GM18873 (cell line): ENCODE measurements around the gene ASF1B.

Experiments used
- ATAC-seq: cut with Tn5 transposase; IDR thresholded peaks from one replicate; pipeline ENCODE4 v1.9.1; 2021; ENCODE audit warnings: mild to moderate bottlenecking, moderate library complexity, moderate number of reproducible peaks; ENCODE audit not compliant: unreplicated experiment, low FRiP score

Gene ASF1B

GRCh38 chr19:14139944-14140343 is 3.6 kb upstream of the ASF1B start:
- ATAC-seq = no peak

DNA sequence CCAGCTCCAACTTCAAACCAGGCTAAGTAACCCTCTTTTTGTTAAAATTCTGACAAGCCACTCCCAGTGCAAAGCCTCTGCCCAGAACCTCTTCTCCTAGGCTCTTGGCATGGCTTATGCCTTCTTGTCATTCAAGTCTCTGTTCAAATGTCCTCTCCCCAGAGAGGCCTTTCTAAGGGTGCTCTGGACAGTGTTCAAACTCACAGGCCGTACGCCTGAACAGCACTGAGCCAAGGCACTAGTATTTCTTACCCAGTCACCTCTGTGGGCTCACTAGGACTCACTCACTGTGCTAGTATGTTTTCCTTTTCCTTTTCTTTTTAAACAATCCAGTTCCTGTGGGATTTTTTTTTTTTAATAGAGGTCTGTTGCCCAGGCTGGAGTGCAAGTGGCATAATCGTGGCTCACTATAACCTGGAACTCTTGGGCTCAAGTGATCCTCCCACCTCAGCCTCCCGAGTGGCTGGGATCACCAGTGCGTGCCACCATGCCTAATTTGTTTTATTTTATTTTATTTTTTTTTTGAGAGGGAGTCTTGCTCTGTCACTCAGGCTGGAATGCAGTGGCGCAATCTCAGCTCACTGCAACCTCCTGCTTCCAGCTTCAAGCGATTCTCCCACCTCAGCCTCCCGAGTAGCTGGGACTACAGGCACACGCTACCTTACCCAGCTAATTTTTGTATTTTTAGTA is 2.3 kb upstream of the ASF1B start:
- ATAC-seq = no peak

DNA sequence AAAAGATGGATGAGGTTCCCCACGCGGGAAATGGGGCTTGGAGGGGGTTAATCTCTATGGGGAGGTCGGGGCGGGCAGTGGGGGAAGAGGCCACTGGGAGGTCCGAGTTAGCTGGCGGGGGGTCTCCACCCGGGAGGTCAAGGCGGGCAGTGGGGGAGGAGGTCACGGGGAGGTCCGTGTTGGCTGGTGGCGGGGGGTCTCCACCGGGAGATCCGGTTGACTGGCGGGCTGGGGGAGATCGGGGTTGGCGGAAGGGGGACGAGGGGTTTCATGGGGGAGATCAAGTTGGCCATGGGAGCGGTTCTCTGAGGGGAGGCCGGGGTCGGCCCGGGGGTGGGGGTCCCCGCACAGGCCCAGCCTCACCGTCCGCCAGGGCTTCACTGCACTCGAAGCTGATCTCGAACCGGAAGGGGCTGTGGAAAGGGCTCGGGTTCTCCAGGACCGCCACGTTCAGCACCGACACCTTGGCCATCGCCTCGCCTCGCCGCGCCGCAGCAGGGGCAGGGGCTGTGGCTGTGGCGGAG is 342 bp downstream of the ASF1B start:
- ATAC-seq = no peak

GRCh38 chr19:14135355-14135754 is 1.0 kb downstream of the ASF1B start:
- no peak for ATAC-seq

GRCh38 chr19:14127929-14128509 is 8.4 kb downstream of the ASF1B start:
- no peak for ATAC-seq

GRCh38 chr19:14127176-14127575 is 9.2 kb downstream of the ASF1B start:
- no peak for ATAC-seq

DNA sequence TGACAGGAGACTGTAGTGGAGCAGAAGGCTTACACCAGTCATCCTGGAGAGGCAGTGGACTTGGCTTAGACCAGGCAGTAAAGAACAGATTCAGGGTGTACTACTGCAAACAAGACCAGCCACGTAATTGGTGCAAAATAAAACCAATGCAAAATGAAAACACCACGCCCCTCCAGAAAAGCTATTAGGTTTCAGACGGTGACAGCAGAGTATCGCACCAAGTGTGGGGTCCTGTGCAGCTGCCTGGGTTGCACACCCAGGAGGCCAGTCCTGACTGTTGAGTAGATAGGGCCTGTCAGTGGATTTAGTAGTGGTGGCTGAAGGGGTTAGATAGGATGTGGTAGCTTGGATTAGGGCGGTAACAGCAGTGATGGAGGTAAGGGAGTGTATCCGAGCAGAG is 13.5 kb downstream of the ASF1B start:
- ATAC-seq = no peak

GRCh38 chr19:14120497-14120780 is 15.9 kb downstream of the ASF1B start:
- ATAC-seq = no peak

DNA sequence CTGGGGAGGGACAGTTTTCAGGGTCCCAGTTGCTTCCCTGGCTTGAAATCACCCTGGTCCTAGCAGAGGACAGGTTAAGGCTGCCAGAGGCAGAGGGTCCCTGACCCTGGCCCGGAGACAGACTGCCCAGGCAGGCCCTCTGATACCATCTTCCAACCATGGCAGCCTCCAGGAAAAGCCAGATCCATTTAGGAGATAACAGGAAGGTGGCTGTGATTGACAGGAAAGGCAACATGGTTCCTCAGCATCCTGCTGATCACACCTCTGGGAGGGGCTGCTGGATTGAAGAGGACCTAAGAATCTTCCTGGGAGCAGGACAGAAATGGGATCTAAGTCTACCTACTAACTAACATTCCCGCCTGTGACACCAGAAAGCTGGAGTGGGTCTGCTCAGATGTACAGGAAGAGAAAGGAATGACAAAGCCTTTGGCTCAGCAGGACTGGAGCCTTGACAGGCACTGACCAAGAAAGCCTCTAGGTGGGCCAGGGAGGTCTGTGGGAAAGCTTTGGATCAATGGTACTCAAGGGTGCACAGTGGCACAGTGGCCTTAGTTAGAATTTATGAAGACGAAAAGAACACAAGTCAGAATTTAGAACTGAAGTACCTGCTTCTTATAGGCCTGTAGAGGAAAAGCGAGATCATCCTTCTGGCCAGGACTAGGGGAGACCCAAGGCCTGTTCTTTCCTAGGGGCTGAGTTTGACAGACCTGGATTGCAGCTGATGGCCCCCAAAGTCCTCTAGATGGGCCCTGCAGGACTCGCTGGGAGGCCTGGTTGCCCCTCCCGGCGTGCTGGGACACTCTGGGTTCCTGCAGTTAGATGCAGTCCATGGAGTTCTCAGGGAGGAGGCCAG is 16.5 kb downstream of the ASF1B start:
- ATAC-seq = no peak

GRCh38 chr19:14119146-14119545 is 17.2 kb downstream of the ASF1B start:
- ATAC-seq = no peak

- no peak for ATAC-seq
Measured at GRCh38 chr19:14118165-14119051, 18.0 kb downstream of the ASF1B start.

- ATAC-seq = peak; percentile 92
Measured at GRCh38 chr19:14117668-14118164, 18.7 kb downstream of the ASF1B start, which contains the start of gene PRKACA. PRKACA (minus strand) TSS chr19:14117762; CDS start chr19:14117547, 215 bp downstream.

GRCh38 chr19:14116918-14117578 is 19.3 kb downstream of the ASF1B start:
- ATAC-seq = no peak

GRCh38 chr19:14116525-14116917 is 19.9 kb downstream of the ASF1B start:
- ATAC-seq = no peak

DNA sequence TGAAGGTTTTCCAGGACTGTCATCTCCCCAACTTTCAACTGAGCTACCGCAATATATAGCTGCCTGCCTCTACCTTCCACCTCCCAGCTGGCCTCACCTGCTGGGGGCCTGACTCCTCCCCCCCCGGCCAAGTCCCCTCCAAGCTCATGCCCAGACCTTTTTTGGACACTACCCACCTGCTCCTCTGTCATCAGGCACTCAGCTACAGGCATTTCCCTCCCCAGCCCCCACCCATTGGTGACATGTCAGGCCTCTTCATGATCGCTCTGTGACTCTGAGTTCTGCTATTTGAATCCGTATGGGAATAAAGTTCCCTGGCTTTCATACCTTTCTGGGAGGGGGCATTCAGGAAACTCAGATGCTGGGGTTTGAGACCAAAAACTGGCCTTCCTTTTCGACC is 20.6 kb downstream of the ASF1B start:
- ATAC-seq = no peak

GRCh38 chr19:14114854-14115253 is 21.5 kb downstream of the ASF1B start:
- no peak for ATAC-seq

DNA sequence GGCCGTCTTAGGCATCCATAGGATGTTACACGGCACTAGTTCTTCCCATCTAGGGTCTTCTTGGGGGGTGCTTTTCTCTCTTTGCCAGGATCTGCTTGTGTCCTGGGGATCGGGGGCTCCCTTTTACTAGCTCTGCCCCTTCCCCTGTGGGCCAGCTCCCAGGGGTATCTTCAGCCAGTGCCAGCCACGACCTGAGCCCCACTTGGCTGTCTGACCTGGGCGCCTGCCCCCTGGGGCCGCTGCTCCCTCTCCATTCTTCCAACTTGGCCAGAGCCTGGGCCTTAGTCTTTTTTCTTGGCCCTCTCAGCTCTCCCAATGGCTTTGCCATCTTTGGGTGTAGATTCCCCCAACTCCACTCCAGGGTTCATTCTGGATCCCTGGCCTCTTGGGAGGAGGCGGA is 21.9 kb downstream of the ASF1B start:
- no peak for ATAC-seq

DNA sequence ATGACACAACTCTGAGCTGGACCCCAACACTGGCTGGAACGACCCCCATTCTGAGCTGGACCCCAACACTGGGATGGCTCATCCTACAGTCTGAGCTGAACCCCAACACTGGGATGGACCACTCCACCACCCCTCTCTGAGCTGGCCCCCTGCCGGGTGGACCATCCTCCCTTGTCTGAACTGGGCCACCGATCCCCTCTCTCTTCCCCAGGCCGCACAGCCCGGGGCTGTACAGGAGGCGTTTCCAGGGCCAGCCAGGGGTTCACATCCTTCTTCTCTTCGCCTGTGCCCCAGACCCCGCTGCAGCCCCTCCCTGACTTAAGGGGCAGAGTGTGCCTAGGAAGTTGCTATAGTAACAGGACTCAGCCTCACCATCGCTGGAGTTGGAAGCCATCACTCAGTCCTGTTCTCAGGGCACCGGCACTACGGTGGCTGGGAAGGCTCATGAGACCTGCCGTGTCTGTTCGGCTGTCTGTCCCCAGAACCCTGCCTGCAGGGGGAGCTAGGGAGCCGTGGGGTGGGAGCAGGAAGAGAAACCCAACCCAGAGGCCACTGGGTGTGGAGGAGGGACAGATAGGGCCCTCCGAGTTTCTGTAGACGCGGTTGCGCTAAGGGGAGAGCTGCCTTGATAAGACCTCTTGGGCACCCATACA is 22.5 kb downstream of the ASF1B start:
- no peak for ATAC-seq

DNA sequence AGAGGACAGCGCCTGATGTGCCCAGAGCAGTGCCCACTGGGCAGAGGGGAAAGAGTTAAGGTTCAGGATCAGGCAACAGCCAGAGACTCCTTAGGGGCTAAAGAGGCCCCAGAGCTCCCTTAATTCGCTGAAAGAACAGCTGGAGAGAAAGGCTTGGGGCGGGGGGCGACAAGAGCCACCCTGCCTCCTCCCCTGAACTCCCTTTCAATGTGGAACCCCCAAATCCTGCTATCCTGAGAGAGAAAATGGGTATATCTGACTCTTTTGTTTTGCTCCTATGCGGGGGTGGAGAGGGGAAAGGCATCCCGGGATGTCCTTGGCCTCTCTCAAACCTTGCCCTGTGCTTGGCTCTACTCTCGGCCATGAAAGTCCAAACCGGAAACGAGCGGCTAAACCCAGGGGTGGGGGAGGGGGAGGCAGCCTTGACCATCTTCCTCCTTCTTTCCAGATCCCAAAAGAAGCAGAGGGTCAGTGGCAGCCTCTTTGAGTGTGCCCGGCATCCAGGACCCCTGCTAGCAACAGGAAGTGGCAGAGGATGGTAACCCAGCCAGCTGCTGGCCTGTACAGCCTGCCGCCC is 23.5 kb downstream of the ASF1B start:
- ATAC-seq = no peak
